K562 (cell line): Measurements from ENCODE around the gene MEGF10. TPM values are rescaled to one million over a fixed set of nuclear protein-coding genes. Genes with fewer than 3 reads are reported as not detected.

Source experiments
- ATAC-seq: fragments of 200-7000 bp; cut with Tn5 transposase; 3 replicates; pipeline ENCODE4 v1.9.1; 2020; ENCODE audit warnings: moderate library complexity
- BruUV-seq: library from RNA; stranded (reverse); fragments of 400-500 nt; replicated peaks from 2 replicates; lab custom pipeline; 2021; lab: Mats Ljungman, UMichigan
- CTCF ChIA-PET: fragments of 300-600 bp; formaldehyde crosslinking; extraction: SDS; loops from one replicate; lab custom pipeline; 2021; ENCODE audit warnings: low intra/inter-chr PET ratio; lab: Yijun Ruan, JAX
- POLR2A ChIA-PET: fragments of 300-600, 350-650 bp; sonication (Branson Sonifier 250); formaldehyde crosslinking; extraction: SDS; loops from one replicate; lab custom pipeline; 2021; ENCODE audit warnings: antibody characterized with exemption, inconsistent platforms; lab: Yijun Ruan, JAX
- DNase-seq, 4 experiments: peaks; one replicate each; pipeline versions ENCODE4 v3.0.0 to v3.0.0-alpha.2; 2011 to 2018; ENCODE audit warnings: low spot score in 3 of 4, mixed read lengths in 3 of 4; ENCODE audit errors: extremely low read depth in 1 of 4
- FAIRE-seq: peaks from 2 replicates; lab custom pipeline; 2011; peaks lifted over from hg19 to GRCh38; lab: Jason Lieb, UNC
- H2AFZ ChIP-seq: 2 replicates; pipeline ENCODE4 v1.6.0; 2011; ENCODE audit warnings: low read depth, low read length, control low read depth, inconsistent platforms
- H3K27ac ChIP-seq: fragments of 200-600 bp; 3 replicates; pipeline ENCODE4 v1.8.0; 2011; ENCODE audit warnings: low read depth, mild to moderate bottlenecking, control low read depth, inconsistent platforms, low read length, moderate library complexity, mixed read lengths; ENCODE audit errors: extremely low read depth
- H3K27me3 ChIP-seq, 2 experiments: fragments of 300-600 bp in 1 of 2; 2 replicates in 1 of 2; 3 replicates in 1 of 2; pipeline versions ENCODE4 v1.6.0 to v1.8.0; 2011; ENCODE audit warnings: inconsistent platforms in 2 of 2, low read length in 2 of 2, mild to moderate bottlenecking in 1 of 2, mixed read lengths in 1 of 2, moderate library complexity in 1 of 2; ENCODE audit not compliant: control insufficient read depth in 2 of 2, insufficient read depth in 2 of 2
- H3K36me3 ChIP-seq: fragments of 300-600 bp; 3 replicates; pipeline ENCODE4 v1.8.0; 2011; ENCODE audit warnings: mild to moderate bottlenecking, low read length, inconsistent platforms; ENCODE audit not compliant: control insufficient read depth, insufficient read depth
- H3K4me1 ChIP-seq, 2 experiments: fragments of 200-600 bp in 1 of 2; replicated peaks in 1 of 2; 2 replicates in 1 of 2; 3 replicates in 1 of 2; pipeline versions ENCODE4 v1.5.1 to v1.8.0; 2011; ENCODE audit warnings: inconsistent platforms in 2 of 2, low read length in 2 of 2, mild to moderate bottlenecking in 1 of 2, mixed read lengths in 1 of 2, moderate library complexity in 1 of 2; ENCODE audit not compliant: control insufficient read depth in 2 of 2, insufficient read depth in 2 of 2
- H3K4me2 ChIP-seq: 2 replicates; pipeline ENCODE4 v1.6.1; 2011; ENCODE audit warnings: low read length, control low read depth, inconsistent platforms, mixed read lengths; ENCODE audit not compliant: insufficient read depth
- H3K4me3 ChIP-seq: fragments of 200-600 bp; sonication (generic), shearing (Covaris generic); 2 replicates; pipeline ENCODE4 v1.5.1; 2016; ENCODE audit warnings: control low read depth, inconsistent platforms
- H3K79me2 ChIP-seq: fragments of 200-600 bp; 3 replicates; pipeline ENCODE4 v1.8.0; 2011; ENCODE audit warnings: low read length, inconsistent platforms; ENCODE audit not compliant: control insufficient read depth, insufficient read depth
- H3K9ac ChIP-seq, 2 experiments: 2 replicates each; pipeline versions ENCODE4 v1.6.0 to v1.6.1; 2011; ENCODE audit warnings: low read depth in 2 of 2, low read length in 2 of 2, control low read depth in 1 of 2, inconsistent platforms in 1 of 2, mild to moderate bottlenecking in 1 of 2, mixed read lengths in 1 of 2; ENCODE audit not compliant: insufficient read depth in 1 of 2
- H3K9me1 ChIP-seq: one replicate; pipeline ENCODE4 v1.6.0; 2011; ENCODE audit warnings: inconsistent platforms, mild to moderate bottlenecking, low read length, moderate library complexity; ENCODE audit not compliant: control insufficient read depth, insufficient read depth
- H3K9me3 ChIP-seq: replicated peaks from 2 replicates; pipeline ENCODE4 v1.5.1; 2011; ENCODE audit warnings: low read depth, low read length, inconsistent platforms; ENCODE audit not compliant: control insufficient read depth, insufficient read depth
- H4K20me1 ChIP-seq: replicated peaks from 2 replicates; pipeline ENCODE4 v1.6.1; 2011; ENCODE audit warnings: low read length, inconsistent platforms, mixed read lengths; ENCODE audit not compliant: control insufficient read depth, insufficient read depth
- ATF2 ChIP-seq: sonication (generic); formaldehyde crosslinking; IDR thresholded peaks from 2 replicates; pipeline ENCODE4 v1.8.1; 2022; ENCODE audit warnings: missing genetic modification reagents
- CBX2 ChIP-seq: fragments of 200-600 bp; sonication (generic); IDR thresholded peaks from one replicate; pipeline ENCODE4 v1.6.1; 2012; ENCODE audit warnings: mild to moderate bottlenecking, low read length, inconsistent platforms; ENCODE audit not compliant: insufficient read depth, poor library complexity, severe bottlenecking
- DMBX1 ChIP-seq: fragments of 250-450 bp; sonication (Bioruptor Pico); IDR thresholded peaks from 2 replicates; pipeline ENCODE4 v1.8.0; 2022; ENCODE audit warnings: inconsistent platforms, mild to moderate bottlenecking, moderate library complexity, borderline replicate concordance
- GABPA ChIP-seq: fragments of 200-800 bp; sonication (Bioruptor generic); conservative IDR thresholded peaks from 2 replicates; pipeline ENCODE4 v1.6.1; 2016; ENCODE audit warnings: low read depth, missing genetic modification characterization, missing compliant biosample characterization
- HOMEZ ChIP-seq: fragments of 250-450 bp; sonication (Bioruptor Pico); IDR thresholded peaks from 2 replicates; pipeline ENCODE4 v1.4.0; 2020; ENCODE audit warnings: mild to moderate bottlenecking, moderate library complexity
- KDM2B ChIP-seq: fragments of 250-450 bp; sonication (Bioruptor Pico); IDR thresholded peaks from 2 replicates; pipeline ENCODE4 v1.8.0; 2021; ENCODE audit warnings: mild to moderate bottlenecking, moderate library complexity
- NONO ChIP-seq, 2 experiments: fragments of 200-400 bp in 1 of 2; fragments of 450-650 bp in 1 of 2; formaldehyde crosslinking in 1 of 2; IDR thresholded peaks; 2 replicates each; pipeline ENCODE4 v1.6.1; 2017; ENCODE audit warnings: low read depth in 2 of 2, mild to moderate bottlenecking in 2 of 2, moderate library complexity in 2 of 2, low read length in 1 of 2
- RUNX1 ChIP-seq: sonication (generic); IDR thresholded peaks from 2 replicates; pipeline ENCODE4 v1.6.1; 2016; ENCODE audit warnings: antibody characterized with exemption, low read depth
- WHSC1 ChIP-seq: IDR thresholded peaks from one replicate; pipeline ENCODE4 v1.6.1; 2012; ENCODE audit warnings: low read length, control low read depth, inconsistent platforms
- ZFP1 ChIP-seq: fragments of 450-650 bp; formaldehyde crosslinking; IDR thresholded peaks from 2 replicates; pipeline ENCODE4 v1.4.0; 2020; ENCODE audit warnings: mild to moderate bottlenecking, mixed read lengths
- ZNF174 ChIP-seq: fragments of 250-450 bp; sonication (Bioruptor Pico); IDR thresholded peaks from 2 replicates; pipeline ENCODE4 v1.4.0; 2020; ENCODE audit warnings: mild to moderate bottlenecking
- ZNF239 ChIP-seq: fragments of 250-450 bp; sonication (Bioruptor Pico); IDR thresholded peaks from 2 replicates; pipeline ENCODE4 v1.4.0; 2020; ENCODE audit warnings: mild to moderate bottlenecking
- ZNF311 ChIP-seq: fragments of 250-450 bp; sonication (Bioruptor Pico); IDR thresholded peaks from 2 replicates; pipeline ENCODE4 v1.4.0; 2020; ENCODE audit warnings: mild to moderate bottlenecking, moderate library complexity
- ZNF431 ChIP-seq: sonication (generic); formaldehyde crosslinking; IDR thresholded peaks from 2 replicates; pipeline ENCODE4 v1.8.0; 2022; ENCODE audit warnings: mild to moderate bottlenecking, missing genetic modification reagents
- ZSCAN29 ChIP-seq: fragments of 450-650 bp; IDR thresholded peaks from 2 replicates; pipeline ENCODE4 v1.6.1; 2017
- WGBS: fragments of 100-300 bp; shearing (Covaris generic); methylation state at CpG from one replicate; pipeline ENCODE4 v1.1.6; 2016; ENCODE audit warnings: low coverage, mixed read lengths; ENCODE audit not compliant: insufficient coverage; ENCODE audit errors: missing lambda C conversion rate; 5-methylcytosine and 5-hydroxymethylcytosine counted together
- in situ Hi-C: fragments of 300-500 bp; cut with MboI; formaldehyde crosslinking; loops from 4 replicates; pipeline ENCODE4 v1.15.0; 2018; ENCODE audit warnings: inconsistent platforms, mixed read lengths
- intact Hi-C: fragments of 100-400 bp; cut with micrococcal nuclease; formaldehyde crosslinking; loops from 2 replicates; pipeline ENCODE4 v1.14.2; 2022
- polyA plus RNA-seq, 8 experiments: library from polyadenylated mRNA; depleted of rRNA in 4 of 8; stranded (reverse) in 5 of 8; unstranded in 3 of 8; fragments of >200 nt; fragmentation: Nextera tagmentation in 2 of 8; fragmentation: Illumina TruSeq in 1 of 8; extraction: Ambion mirVana in 2 of 8; extraction: Trizol in 1 of 8; gene quantifications; 2 replicates each; pipeline versions ENCODE4 v1.2.1 to v1.2.3, GENCODE V29; 2011 to 2014; ENCODE audit warnings: inconsistent platforms in 1 of 8, missing spikeins in 1 of 8
- total RNA-seq, 7 experiments: library from RNA; depleted of rRNA in 6 of 7; stranded (reverse); fragments of >200 nt in 6 of 7; fragmentation: Illumina TruSeq in 2 of 7; extraction: Trizol in 2 of 7; gene quantifications; 2 replicates each; pipeline versions ENCODE4 v1.2.1 to v1.2.3, GENCODE V29; 2011 to 2021; ENCODE audit warnings: low replicate concordance in 1 of 7

The MEGF10 gene
- total and polyA plus RNA-seq, 9 of the 15 experiments (the other 6 are each of a cell fraction or from before 2014, with no cell fraction given): 0.07 TPM; not detected in 8

GRCh38 chr5:127306036-127306435, 15.4 kb downstream of the MEGF10 start:
- ATAC-seq: no peak

GRCh38 chr5:127306647-127307046, 16.1 kb downstream of the MEGF10 start:
- Histone ChIP-seq H3K79me2 (no peaks in the 10 kb centered on the region), H3K9me1 (no peaks in the 10 kb centered on the region), H3K27ac (no peak overlapping the region), H3K36me3 (no peaks in the 10 kb centered on the region), H3K4me2 (no peak overlapping the region), H3K27me3 (0 out of 5 replicates have a peak, but pooled peaks cover 0 to 3% of the 10 kb centered on the region in 2 experiments), H3K9me3 (no peaks in the 10 kb centered on the region), H3K4me3 (no peak overlapping the region), H4K20me1 (no peaks in the 10 kb centered on the region), H3K4me1 (no peaks in the 10 kb centered on the region), H3K9ac (no peak overlapping the region), H2AFZ (no peak overlapping the region)
- CTCF ChIA-PET: no interaction called here
- ATAC-seq: no peak
- POLR2A ChIA-PET: no interaction called here
- BruUV-seq: no TSS peak
- 2% methylated on average over 8 of the region's 8 CpGs for WGBS
- intact Hi-C loops: no loop called here
- DNase-seq: no peak
- FAIRE-seq: no peak
- TF ChIP-seq ZNF174 (no peak), KDM2B (no peak), NONO (IDR thresholded peaks at IDR 0.05; ENCODE audit: low read depth in 2 of 2, low read length in 1 of 2) (no peak), ATF2 (no peak), ZNF239 (CRISPR knock-in tag) (no peak), ZFP1 (CRISPR knock-in tag) (no peak), HOMEZ (CRISPR knock-in tag) (no peak), CBX2 (no peak), GABPA (tag) (no peak), WHSC1 (no peak), DMBX1 (CRISPR knock-in tag) (no peak), ZNF431 (CRISPR knock-in tag) (no peak), RUNX1 (no peak), ZSCAN29 (no peak)
- in situ Hi-C loops: loop anchor here (25.0 kb wide), 2 partner anchors 669 to 969 kb away; a partner anchor contains a TSS

More at GRCh38 chr5:127306036-127306435, 15.4 kb downstream of the MEGF10 start:
- 0% methylated on average over 3 of the region's 3 CpGs for WGBS
- Histone ChIP-seq H3K4me1 (no peaks in the 10 kb centered on the region), H3K79me2 (no peaks in the 10 kb centered on the region), H3K27me3 (0 out of 5 replicates have a peak, but pooled peaks cover 0 to 3% of the 10 kb centered on the region in 2 experiments), H4K20me1 (no peaks in the 10 kb centered on the region), H2AFZ (no peak overlapping the region), H3K4me2 (no peak overlapping the region), H3K36me3 (no peaks in the 10 kb centered on the region), H3K9ac (no peak overlapping the region), H3K9me3 (no peaks in the 10 kb centered on the region), H3K27ac (no peak overlapping the region), H3K9me1 (no peaks in the 10 kb centered on the region), H3K4me3 (no peak overlapping the region)
- in situ Hi-C loops (loop anchor here (25.0 kb wide), 2 partner anchors 669 to 969 kb away; a partner anchor contains a TSS), intact Hi-C loops (no loop called here)
- POLR2A ChIA-PET: no interaction called here
- FAIRE-seq (no peak), DNase-seq (no peak)
- no peak for TF ChIP-seq ZNF311 (CRISPR knock-in tag)
- BruUV-seq: no TSS peak
- CTCF ChIA-PET: no interaction called here
